Body of pancreas (tissue), 4 donors: ENCODE results near the gene SVIL.

ENCODE experiments used
- CTCF ChIP-seq, 7 experiments: fragments of 450-650 bp in 4 of 7; fragments of 200-600 bp in 3 of 7; sonication (generic) in 3 of 7; IDR thresholded peaks; one replicate each; pipeline ENCODE4 v1.5.1; 2016 to 2019; ENCODE audit warnings: antibody characterized with exemption in 7 of 7
- POLR2A ChIP-seq, 3 donors: fragments of 450-650 bp; IDR thresholded peaks; one replicate each; pipeline ENCODE4 v1.6.1; 2016; ENCODE audit warnings: antibody characterized with exemption in 3 of 3, mild to moderate bottlenecking in 2 of 3

- TF ChIP-seq CTCF (IDR thresholded peaks at IDR 0.05) (no peak), POLR2A (IDR thresholded peaks at IDR 0.05) (no peak)
These were observed 23.0 kb upstream of the SVIL start for GRCh38 chr10:29657719-29658274.
